Cardiac fibroblast (primary cell): Measurements from ENCODE around the gene PPEF1.
"Not testable (repeated sequence)": the region's sequence is repeated elsewhere in the genome, so short reads cannot be mapped to it uniquely, and the experiment has no call there.

Experiments used
- DNase-seq, 2 donors: peaks; one replicate each; pipeline versions ENCODE4 v3.0.0 to v3.0.0-alpha.2; 2010; ENCODE audit warnings: low read depth in 2 of 2
- H3K4me3 ChIP-seq, 2 donors: replicated peaks in 1 of 2; 1 replicate in 1 of 2; 2 replicates in 1 of 2; pipeline ENCODE4 v1.5.1; 2011; ENCODE audit warnings: low read depth in 2 of 2, low read length in 2 of 2, mild to moderate bottlenecking in 2 of 2, moderate library complexity in 1 of 2
- TF ChIP-seq, protein P1 (sequence below): IDR thresholded peaks from one replicate; pipeline ENCODE4 v1.5.1; 2011; ENCODE audit warnings: low read depth, mild to moderate bottlenecking, low read length, inconsistent platforms

The PPEF1 gene

DNA sequence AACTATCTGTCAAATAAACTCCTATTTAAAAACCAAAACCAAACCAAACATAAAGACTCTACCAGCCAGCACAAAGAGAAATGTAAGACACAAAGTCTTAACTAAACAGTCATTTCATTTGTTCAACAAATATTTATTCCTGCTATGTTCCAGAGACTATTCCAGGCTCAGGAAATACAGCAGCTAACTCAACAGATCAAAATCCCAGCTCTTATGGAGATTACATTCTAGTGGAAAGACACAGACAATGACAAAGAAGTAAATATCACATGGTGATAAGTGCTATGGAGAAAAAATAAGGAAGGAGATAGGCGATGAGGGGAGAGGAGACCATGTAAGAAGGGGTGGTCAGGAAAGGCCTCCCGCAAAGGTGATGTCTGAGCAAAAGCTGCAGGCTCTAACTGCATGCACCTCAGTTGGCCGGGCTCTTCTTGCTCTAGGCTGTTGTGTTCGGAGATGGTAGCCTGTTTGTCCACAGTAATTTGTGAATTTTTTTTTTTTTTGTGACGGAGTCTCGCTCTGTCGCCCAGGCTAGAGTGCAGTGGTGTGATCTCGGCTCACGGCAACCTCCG, 15.1 kb downstream of the PPEF1 start:
- TF ChIP-seq, protein P1, sequence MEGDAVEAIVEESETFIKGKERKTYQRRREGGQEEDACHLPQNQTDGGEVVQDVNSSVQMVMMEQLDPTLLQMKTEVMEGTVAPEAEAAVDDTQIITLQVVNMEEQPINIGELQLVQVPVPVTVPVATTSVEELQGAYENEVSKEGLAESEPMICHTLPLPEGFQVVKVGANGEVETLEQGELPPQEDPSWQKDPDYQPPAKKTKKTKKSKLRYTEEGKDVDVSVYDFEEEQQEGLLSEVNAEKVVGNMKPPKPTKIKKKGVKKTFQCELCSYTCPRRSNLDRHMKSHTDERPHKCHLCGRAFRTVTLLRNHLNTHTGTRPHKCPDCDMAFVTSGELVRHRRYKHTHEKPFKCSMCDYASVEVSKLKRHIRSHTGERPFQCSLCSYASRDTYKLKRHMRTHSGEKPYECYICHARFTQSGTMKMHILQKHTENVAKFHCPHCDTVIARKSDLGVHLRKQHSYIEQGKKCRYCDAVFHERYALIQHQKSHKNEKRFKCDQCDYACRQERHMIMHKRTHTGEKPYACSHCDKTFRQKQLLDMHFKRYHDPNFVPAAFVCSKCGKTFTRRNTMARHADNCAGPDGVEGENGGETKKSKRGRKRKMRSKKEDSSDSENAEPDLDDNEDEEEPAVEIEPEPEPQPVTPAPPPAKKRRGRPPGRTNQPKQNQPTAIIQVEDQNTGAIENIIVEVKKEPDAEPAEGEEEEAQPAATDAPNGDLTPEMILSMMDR: no peak
- no peak for DNase-seq
- H3K4me3 ChIP-seq: no peak overlapping the region

GRCh38 chrX:18725310-18725943, 18.0 kb downstream of the PPEF1 start:
- no peak overlapping the region for H3K4me3 ChIP-seq
- TF ChIP-seq, protein P1: no peak
- no peak for DNase-seq

DNA sequence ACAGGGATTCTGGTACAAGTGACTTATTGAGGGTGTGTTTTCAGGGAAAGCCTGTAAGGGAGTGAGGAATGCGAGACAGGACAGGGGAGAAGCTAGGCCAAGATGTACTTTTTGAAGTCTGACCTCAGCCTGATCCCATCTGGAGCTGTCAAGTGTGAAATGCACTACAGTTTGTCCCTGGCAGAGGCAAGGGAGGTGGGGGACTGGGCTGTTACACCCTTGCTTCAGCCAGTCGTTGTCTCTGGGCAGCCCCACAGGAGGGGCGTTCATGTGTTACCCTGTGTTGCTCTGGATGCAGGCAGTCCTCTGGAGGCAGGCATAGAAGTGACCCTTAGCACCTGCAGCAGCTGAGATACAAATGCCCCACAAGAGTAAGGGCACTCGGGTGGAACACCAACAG, 25.8 kb downstream of the PPEF1 start:
- DNase-seq: no peak
- TF ChIP-seq, protein P1: no peak
- H3K4me3 ChIP-seq: no peak overlapping the region

DNA sequence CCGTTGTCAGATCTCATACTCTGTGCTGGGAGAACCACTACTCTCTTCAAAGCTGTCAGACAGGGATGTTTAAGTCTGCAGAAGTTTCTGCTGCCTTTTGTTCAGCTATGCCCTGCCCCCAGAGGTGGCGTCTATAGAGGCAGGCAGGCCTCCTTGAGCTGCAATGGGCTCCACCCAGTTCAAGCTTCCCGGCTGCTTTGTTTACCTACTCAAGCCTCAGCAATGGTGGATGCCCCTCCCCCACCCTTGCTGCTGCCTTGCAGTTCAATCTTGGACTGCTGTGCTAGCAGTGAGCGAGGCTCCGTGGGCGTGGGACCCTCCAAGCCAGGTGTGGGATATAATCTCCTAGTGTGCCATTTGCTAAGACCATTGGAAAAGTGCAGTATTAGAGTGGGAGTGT, 32.2 kb downstream of the PPEF1 start:
- H3K4me3 ChIP-seq, DNase-seq: not testable (repeated sequence)

DNA sequence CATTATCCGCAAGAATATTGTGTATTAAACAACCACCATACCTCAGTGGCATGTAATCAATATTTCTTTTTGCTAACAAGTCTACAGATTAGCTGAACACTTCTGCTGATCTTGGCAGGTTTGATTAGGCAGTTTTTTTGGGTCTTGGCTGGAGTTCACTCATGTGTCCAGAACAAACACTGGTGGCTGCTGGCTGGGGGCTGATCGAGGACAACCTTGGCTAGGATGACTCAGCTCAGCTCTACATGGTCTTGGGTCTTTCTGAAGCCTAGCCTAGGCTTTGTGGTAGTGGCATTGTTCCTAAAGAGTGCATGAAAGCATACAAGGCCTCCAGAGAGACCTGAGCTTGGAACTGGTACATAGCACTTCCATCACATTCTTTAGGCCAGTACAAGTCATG, 41.1 kb downstream of the PPEF1 start:
- TF ChIP-seq, protein P1: no peak
- no peak for DNase-seq
- H3K4me3 ChIP-seq: no peak overlapping the region

GRCh38 chrX:18753631-18754030, 46.2 kb downstream of the PPEF1 start:
- DNase-seq: no peak
- H3K4me3 ChIP-seq: no peak overlapping the region
- TF ChIP-seq, protein P1: no peak

GRCh38 chrX:18755651-18756050, 48.2 kb downstream of the PPEF1 start:
- TF ChIP-seq, protein P1: no peak
- H3K4me3 ChIP-seq: no peak overlapping the region
- DNase-seq: peak in 1 of 2 donors; percentile 1
